GM23338 (cell line): ENCODE data around the gene RRP1. TPM values are rescaled to one million over a fixed set of nuclear protein-coding genes. Genes with fewer than 3 reads are reported as not detected.

Source experiments
- ATAC-seq: fragments of 200-7000 bp; cut with Tn5 transposase; 3 replicates; pipeline ENCODE4 v1.9.1; 2020
- DNase-seq: peaks from one replicate; pipeline ENCODE4 v3.0.0-alpha.2; 2015; ENCODE audit warnings: low spot score
- H2AFZ ChIP-seq: fragments of 200-600 bp; sonication (generic); 2 replicates; pipeline ENCODE4 v1.8.0; 2016; ENCODE audit warnings: antibody characterized with exemption, mild to moderate bottlenecking, moderate library complexity
- H3F3A ChIP-seq: fragments of 200-600 bp; sonication (generic); replicated peaks from 2 replicates; pipeline ENCODE4 v1.8.0; 2017; ENCODE audit warnings: antibody characterized with exemption, mixed run types, low read depth
- H3K27ac ChIP-seq: fragments of 200-600 bp; sonication (generic); 2 replicates; pipeline ENCODE4 v1.6.1; 2016; ENCODE audit warnings: low read depth
- H3K27me3 ChIP-seq: fragments of 200-600 bp; sonication (generic); 2 replicates; pipeline ENCODE4 v1.8.0; 2016; ENCODE audit warnings: mild to moderate bottlenecking, mixed run types, moderate library complexity; ENCODE audit not compliant: insufficient read depth
- H3K36me3 ChIP-seq: fragments of 200-600 bp; sonication (generic); 2 replicates; pipeline ENCODE4 v1.8.0; 2016; ENCODE audit warnings: mild to moderate bottlenecking; ENCODE audit not compliant: insufficient read depth
- H3K4me1 ChIP-seq: fragments of 200-600 bp; sonication (generic); 2 replicates; pipeline ENCODE4 v1.8.0; 2016; ENCODE audit warnings: mild to moderate bottlenecking, moderate library complexity; ENCODE audit not compliant: insufficient read depth
- H3K4me2 ChIP-seq: fragments of 200-600 bp; sonication (generic); 2 replicates; pipeline ENCODE4 v1.7.1; 2017; ENCODE audit warnings: mixed run types
- H3K4me3 ChIP-seq: fragments of 200-600 bp; sonication (generic); 2 replicates; pipeline ENCODE4 v1.6.1; 2016; ENCODE audit warnings: mixed run types
- H3K79me2 ChIP-seq: fragments of 200-600 bp; sonication (generic); replicated peaks from 2 replicates; pipeline ENCODE4 v1.8.0; 2017; ENCODE audit warnings: mild to moderate bottlenecking; ENCODE audit not compliant: insufficient read depth
- H3K9me2 ChIP-seq: fragments of 200-600 bp; sonication (generic); 2 replicates; pipeline ENCODE4 v1.8.0; 2017; ENCODE audit not compliant: insufficient read depth
- H4K20me1 ChIP-seq: fragments of 200-600 bp; sonication (generic); replicated peaks from 2 replicates; pipeline ENCODE4 v1.8.0; 2017; ENCODE audit warnings: mild to moderate bottlenecking; ENCODE audit not compliant: insufficient read depth
- H3K27ac Mint-ChIP-seq: 2 replicates; pipeline ENCODE4 v1.8.0; 2020; ENCODE audit warnings: inconsistent platforms, mild to moderate bottlenecking, moderate library complexity, mixed read lengths
- H3K27me3 Mint-ChIP-seq: 3 replicates; pipeline ENCODE4 v1.8.0; 2022; ENCODE audit warnings: low read depth, mild to moderate bottlenecking, moderate library complexity, mixed read lengths, inconsistent platforms; ENCODE audit not compliant: insufficient read depth, poor library complexity
- H3K36me3 Mint-ChIP-seq: 3 replicates; pipeline ENCODE4 v1.8.0; 2021; ENCODE audit warnings: low read depth, mild to moderate bottlenecking, inconsistent platforms, moderate library complexity, mixed read lengths
- H3K4me1 Mint-ChIP-seq: 3 replicates; pipeline ENCODE4 v1.8.0; 2020; ENCODE audit warnings: mild to moderate bottlenecking, inconsistent platforms, mixed read lengths
- H3K4me3 Mint-ChIP-seq: 3 replicates; pipeline ENCODE4 v1.8.0; 2021; ENCODE audit warnings: moderate library complexity, mild to moderate bottlenecking, inconsistent platforms, mixed read lengths
- H3K9me3 Mint-ChIP-seq: 3 replicates; pipeline ENCODE4 v1.8.0; 2020; ENCODE audit warnings: moderate library complexity, mild to moderate bottlenecking, inconsistent platforms, mixed read lengths
- CREB1 ChIP-seq: fragments of 250-450 bp; sonication (Bioruptor Pico); IDR thresholded peaks from 2 replicates; pipeline ENCODE4 v1.5.0; 2020; ENCODE audit warnings: low read depth, mild to moderate bottlenecking, moderate library complexity
- EZH2 ChIP-seq: fragments of 200-600 bp; sonication (generic); IDR thresholded peaks from one replicate; pipeline ENCODE4 v1.8.0; 2017; ENCODE audit warnings: antibody characterized with exemption, mild to moderate bottlenecking, low read depth; ENCODE audit not compliant: unreplicated experiment
- JUNB ChIP-seq: IDR thresholded peaks from one replicate; pipeline ENCODE4 v1.6.1; 2016; ENCODE audit warnings: antibody characterized with exemption; ENCODE audit not compliant: unreplicated experiment
- POLR2AphosphoS5 ChIP-seq: IDR thresholded peaks from 2 replicates; pipeline ENCODE4 v1.6.1; 2016; ENCODE audit warnings: antibody characterized with exemption, low read depth
- STAT1 ChIP-seq: IDR thresholded peaks from one replicate; pipeline ENCODE4 v1.6.1; 2016; ENCODE audit warnings: antibody characterized with exemption; ENCODE audit not compliant: unreplicated experiment
- ZNF114 ChIP-seq: fragments of 250-450 bp; sonication (Bioruptor Pico); IDR thresholded peaks from 2 replicates; pipeline ENCODE4 v1.5.0; 2020; ENCODE audit warnings: mild to moderate bottlenecking, moderate library complexity
- polyA plus RNA-seq: library from polyadenylated mRNA; unstranded; fragments of >200 nt; fragmentation: Nextera tagmentation; extraction: Ambion mirVana; gene quantifications from 2 replicates; pipeline ENCODE4 v1.2.1, GENCODE V29; 2016
- total RNA-seq: library from RNA; depleted of rRNA; stranded (reverse); fragments of >200 nt; shearing (Covaris generic); gene quantifications from 2 replicates; pipeline ENCODE4 v1.2.3, GENCODE V29; 2014
- TF ChIP-seq, protein P1 (sequence below): fragments of 250-450 bp; sonication (Bioruptor Pico); IDR thresholded peaks from 2 replicates; pipeline ENCODE4 v1.5.0; 2020; ENCODE audit warnings: mild to moderate bottlenecking, moderate library complexity
- TF ChIP-seq, protein P2 (sequence below): IDR thresholded peaks from one replicate; pipeline ENCODE4 v1.6.1; 2018; ENCODE audit warnings: antibody characterized with exemption; ENCODE audit not compliant: unreplicated experiment
- TF ChIP-seq, protein P3 (sequence below): IDR thresholded peaks from 2 replicates; pipeline ENCODE4 v1.6.1; 2016; ENCODE audit warnings: antibody characterized with exemption

RRP1 gene
- total and polyA plus RNA-seq, 2 experiments from 2014 or later = 36.5 to 63.5 TPM

DNA sequence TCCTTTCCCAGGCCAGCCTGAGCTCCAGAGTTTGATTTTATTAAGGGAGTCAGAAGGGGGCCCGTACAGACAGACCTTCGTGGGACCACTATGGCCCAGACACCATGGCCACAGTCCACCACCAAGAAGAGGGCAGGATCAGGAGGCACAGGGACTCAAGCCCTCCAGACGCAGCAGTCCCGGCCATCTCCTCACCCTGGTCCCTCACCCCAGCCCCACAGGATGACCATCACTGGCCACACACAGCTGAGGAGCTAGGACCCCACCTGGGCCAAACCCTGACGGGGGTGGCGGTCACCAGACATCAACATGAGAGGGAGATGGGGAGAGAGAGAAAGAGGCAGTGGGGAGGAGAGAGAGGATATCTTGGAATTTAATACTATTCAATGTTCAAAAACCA is 46.5 kb downstream of the RRP1 start (continued):
- TF ChIP-seq, protein P1, sequence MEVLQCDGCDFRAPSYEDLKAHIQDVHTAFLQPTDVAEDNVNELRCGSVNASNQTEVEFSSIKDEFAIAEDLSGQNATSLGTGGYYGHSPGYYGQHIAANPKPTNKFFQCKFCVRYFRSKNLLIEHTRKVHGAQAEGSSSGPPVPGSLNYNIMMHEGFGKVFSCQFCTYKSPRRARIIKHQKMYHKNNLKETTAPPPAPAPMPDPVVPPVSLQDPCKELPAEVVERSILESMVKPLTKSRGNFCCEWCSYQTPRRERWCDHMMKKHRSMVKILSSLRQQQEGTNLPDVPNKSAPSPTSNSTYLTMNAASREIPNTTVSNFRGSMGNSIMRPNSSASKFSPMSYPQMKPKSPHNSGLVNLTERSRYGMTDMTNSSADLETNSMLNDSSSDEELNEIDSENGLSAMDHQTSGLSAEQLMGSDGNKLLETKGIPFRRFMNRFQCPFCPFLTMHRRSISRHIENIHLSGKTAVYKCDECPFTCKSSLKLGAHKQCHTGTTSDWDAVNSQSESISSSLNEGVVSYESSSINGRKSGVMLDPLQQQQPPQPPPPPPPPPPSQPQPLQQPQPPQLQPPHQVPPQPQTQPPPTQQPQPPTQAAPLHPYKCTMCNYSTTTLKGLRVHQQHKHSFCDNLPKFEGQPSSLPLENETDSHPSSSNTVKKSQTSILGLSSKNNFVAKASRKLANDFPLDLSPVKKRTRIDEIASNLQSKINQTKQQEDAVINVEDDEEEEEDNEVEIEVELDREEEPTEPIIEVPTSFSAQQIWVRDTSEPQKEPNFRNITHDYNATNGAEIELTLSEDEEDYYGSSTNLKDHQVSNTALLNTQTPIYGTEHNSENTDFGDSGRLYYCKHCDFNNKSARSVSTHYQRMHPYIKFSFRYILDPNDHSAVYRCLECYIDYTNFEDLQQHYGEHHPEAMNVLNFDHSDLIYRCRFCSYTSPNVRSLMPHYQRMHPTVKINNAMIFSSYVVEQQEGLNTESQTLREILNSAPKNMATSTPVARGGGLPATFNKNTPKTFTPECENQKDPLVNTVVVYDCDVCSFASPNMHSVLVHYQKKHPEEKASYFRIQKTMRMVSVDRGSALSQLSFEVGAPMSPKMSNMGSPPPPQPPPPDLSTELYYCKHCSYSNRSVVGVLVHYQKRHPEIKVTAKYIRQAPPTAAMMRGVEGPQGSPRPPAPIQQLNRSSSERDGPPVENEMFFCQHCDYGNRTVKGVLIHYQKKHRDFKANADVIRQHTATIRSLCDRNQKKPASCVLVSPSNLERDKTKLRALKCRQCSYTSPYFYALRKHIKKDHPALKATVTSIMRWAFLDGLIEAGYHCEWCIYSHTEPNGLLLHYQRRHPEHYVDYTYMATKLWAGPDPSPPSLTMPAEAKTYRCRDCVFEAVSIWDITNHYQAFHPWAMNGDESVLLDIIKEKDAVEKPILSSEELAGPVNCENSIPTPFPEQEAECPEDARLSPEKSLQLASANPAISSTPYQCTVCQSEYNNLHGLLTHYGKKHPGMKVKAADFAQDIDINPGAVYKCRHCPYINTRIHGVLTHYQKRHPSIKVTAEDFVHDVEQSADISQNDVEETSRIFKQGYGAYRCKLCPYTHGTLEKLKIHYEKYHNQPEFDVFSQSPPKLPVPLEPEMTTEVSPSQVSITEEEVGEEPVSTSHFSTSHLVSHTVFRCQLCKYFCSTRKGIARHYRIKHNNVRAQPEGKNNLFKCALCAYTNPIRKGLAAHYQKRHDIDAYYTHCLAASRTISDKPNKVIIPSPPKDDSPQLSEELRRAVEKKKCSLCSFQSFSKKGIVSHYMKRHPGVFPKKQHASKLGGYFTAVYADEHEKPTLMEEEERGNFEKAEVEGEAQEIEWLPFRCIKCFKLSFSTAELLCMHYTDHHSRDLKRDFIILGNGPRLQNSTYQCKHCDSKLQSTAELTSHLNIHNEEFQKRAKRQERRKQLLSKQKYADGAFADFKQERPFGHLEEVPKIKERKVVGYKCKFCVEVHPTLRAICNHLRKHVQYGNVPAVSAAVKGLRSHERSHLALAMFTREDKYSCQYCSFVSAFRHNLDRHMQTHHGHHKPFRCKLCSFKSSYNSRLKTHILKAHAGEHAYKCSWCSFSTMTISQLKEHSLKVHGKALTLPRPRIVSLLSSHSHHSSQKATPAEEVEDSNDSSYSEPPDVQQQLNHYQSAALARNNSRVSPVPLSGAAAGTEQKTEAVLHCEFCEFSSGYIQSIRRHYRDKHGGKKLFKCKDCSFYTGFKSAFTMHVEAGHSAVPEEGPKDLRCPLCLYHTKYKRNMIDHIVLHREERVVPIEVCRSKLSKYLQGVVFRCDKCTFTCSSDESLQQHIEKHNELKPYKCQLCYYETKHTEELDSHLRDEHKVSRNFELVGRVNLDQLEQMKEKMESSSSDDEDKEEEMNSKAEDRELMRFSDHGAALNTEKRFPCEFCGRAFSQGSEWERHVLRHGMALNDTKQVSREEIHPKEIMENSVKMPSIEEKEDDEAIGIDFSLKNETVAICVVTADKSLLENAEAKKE (CRISPR knock-in tag) = no peak
- no peak for TF ChIP-seq ZNF114
- no peak for TF ChIP-seq CREB1 (CRISPR knock-in tag)
- no peak for TF ChIP-seq EZH2

DNA sequence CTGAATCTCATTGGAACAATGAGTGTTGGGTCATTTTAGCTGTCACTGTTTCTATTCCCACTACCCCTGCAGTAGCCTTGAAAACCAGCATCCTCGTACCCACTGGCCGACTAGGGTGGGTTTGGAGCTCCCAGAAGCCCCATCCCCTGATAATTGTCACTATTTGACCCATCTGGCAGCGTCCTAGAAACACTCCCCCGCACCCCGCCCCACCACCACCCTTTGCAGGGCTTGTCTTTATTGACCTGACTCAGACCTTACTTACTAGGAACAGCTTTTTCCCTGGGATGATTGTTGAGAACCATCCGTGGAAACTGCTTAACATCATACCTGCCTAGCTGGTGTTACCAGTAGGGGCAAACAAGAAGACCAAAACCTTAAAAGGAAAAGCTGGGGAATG is 47.2 kb downstream of the RRP1 start:
- Mint-ChIP-seq H3K36me3 (no peaks in the 10 kb centered on the region; the same call in 2 of the 3 replicates), H3K4me1 (no peaks in the 10 kb centered on the region), H3K9me3 (peaks cover 3% of the 10 kb centered on the region; the same call in 2 of the 3 replicates), H3K27me3 (peaks cover 10% of the 10 kb centered on the region), H3K4me3 (no peak overlapping the region), H3K27ac (no peak overlapping the region)
- no peak overlapping the region for H3K27ac ChIP-seq
- no peaks in the 10 kb centered on the region for H3K36me3 ChIP-seq
- H3K79me2 ChIP-seq = no peaks in the 10 kb centered on the region
- TF ChIP-seq JUNB (no peak), POLR2AphosphoS5 (no peak), STAT1 (no peak)
- TF ChIP-seq, protein P2, sequence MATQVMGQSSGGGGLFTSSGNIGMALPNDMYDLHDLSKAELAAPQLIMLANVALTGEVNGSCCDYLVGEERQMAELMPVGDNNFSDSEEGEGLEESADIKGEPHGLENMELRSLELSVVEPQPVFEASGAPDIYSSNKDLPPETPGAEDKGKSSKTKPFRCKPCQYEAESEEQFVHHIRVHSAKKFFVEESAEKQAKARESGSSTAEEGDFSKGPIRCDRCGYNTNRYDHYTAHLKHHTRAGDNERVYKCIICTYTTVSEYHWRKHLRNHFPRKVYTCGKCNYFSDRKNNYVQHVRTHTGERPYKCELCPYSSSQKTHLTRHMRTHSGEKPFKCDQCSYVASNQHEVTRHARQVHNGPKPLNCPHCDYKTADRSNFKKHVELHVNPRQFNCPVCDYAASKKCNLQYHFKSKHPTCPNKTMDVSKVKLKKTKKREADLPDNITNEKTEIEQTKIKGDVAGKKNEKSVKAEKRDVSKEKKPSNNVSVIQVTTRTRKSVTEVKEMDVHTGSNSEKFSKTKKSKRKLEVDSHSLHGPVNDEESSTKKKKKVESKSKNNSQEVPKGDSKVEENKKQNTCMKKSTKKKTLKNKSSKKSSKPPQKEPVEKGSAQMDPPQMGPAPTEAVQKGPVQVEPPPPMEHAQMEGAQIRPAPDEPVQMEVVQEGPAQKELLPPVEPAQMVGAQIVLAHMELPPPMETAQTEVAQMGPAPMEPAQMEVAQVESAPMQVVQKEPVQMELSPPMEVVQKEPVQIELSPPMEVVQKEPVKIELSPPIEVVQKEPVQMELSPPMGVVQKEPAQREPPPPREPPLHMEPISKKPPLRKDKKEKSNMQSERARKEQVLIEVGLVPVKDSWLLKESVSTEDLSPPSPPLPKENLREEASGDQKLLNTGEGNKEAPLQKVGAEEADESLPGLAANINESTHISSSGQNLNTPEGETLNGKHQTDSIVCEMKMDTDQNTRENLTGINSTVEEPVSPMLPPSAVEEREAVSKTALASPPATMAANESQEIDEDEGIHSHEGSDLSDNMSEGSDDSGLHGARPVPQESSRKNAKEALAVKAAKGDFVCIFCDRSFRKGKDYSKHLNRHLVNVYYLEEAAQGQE = no peak
- TF ChIP-seq, protein P3, sequence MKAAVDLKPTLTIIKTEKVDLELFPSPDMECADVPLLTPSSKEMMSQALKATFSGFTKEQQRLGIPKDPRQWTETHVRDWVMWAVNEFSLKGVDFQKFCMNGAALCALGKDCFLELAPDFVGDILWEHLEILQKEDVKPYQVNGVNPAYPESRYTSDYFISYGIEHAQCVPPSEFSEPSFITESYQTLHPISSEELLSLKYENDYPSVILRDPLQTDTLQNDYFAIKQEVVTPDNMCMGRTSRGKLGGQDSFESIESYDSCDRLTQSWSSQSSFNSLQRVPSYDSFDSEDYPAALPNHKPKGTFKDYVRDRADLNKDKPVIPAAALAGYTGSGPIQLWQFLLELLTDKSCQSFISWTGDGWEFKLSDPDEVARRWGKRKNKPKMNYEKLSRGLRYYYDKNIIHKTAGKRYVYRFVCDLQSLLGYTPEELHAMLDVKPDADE = no peak
- ATAC-seq = no peak
- no peak for DNase-seq
- H2AFZ ChIP-seq = no peak overlapping the region
- H3K9me2 ChIP-seq = no peaks in the 10 kb centered on the region
- no peak overlapping the region for H3K4me2 ChIP-seq
- no peaks in the 10 kb centered on the region for H3K4me1 ChIP-seq
- H4K20me1 ChIP-seq = no peaks in the 10 kb centered on the region
- H3K27me3 ChIP-seq = no peaks in the 10 kb centered on the region
- H3K4me3 ChIP-seq = no peak overlapping the region
- no peaks in the 10 kb centered on the region for H3F3A ChIP-seq
